IMR-90 (cell line): Measurements from ENCODE around the gene ISX. TPM values are rescaled to one million over a fixed set of nuclear protein-coding genes. Genes with fewer than 3 reads are reported as not detected.

Experiments used
- ATAC-seq: fragments of 200-7000 bp; cut with Tn5 transposase; 2 replicates; pipeline ENCODE4 v1.9.1; 2020; ENCODE audit warnings: low read depth, mild to moderate bottlenecking, moderate library complexity
- BruUV-seq: library from RNA; stranded (reverse); fragments of 400-500 nt; replicated peaks from 2 replicates; lab custom pipeline; 2021; lab: Mats Ljungman, UMichigan
- CTCF ChIA-PET: fragments of 300-600 bp; formaldehyde crosslinking; extraction: SDS; loops from one replicate; lab custom pipeline; 2021; ENCODE audit warnings: antibody characterized with exemption; lab: Yijun Ruan, JAX
- POLR2A ChIA-PET: fragments of 300-600 bp; sonication (Branson Sonifier 250); formaldehyde crosslinking; loops from one replicate; lab custom pipeline; 2022; ENCODE audit warnings: antibody characterized with exemption; ENCODE audit not compliant: unreplicated experiment; lab: Charles Lee
- DNase-seq: peaks from one replicate; pipeline ENCODE4 v3.0.0; 2013
- H2AFZ ChIP-seq: replicated peaks from 2 replicates; pipeline ENCODE3; 2013; ENCODE audit warnings: low read length, mild to moderate bottlenecking; ENCODE audit not compliant: poor library complexity
- H2AK5ac ChIP-seq: 2 replicates; pipeline ENCODE4 v1.6.1; 2013; ENCODE audit warnings: low read depth, low read length, inconsistent platforms
- H2AK9ac ChIP-seq: replicated peaks from 2 replicates; pipeline ENCODE3; 2013; ENCODE audit warnings: mild to moderate bottlenecking, low read depth, low read length, moderate library complexity; ENCODE audit not compliant: poor library complexity
- H2BK120ac ChIP-seq: 2 replicates; pipeline ENCODE4 v1.6.1; 2013; ENCODE audit warnings: low read depth, low read length, inconsistent platforms
- H2BK15ac ChIP-seq: 3 replicates; pipeline ENCODE4 v1.6.1; 2013; ENCODE audit warnings: low read depth, low read length, inconsistent platforms
- H2BK20ac ChIP-seq: 2 replicates; pipeline ENCODE4 v1.6.1; 2013; ENCODE audit warnings: low read depth, mild to moderate bottlenecking, inconsistent platforms, low read length, moderate library complexity
- H2BK5ac ChIP-seq: 2 replicates; pipeline ENCODE4 v1.6.1; 2013; ENCODE audit warnings: mild to moderate bottlenecking, low read depth, low read length, inconsistent platforms; ENCODE audit not compliant: poor library complexity, severe bottlenecking
- H3K14ac ChIP-seq: replicated peaks from 2 replicates; pipeline ENCODE4 v1.6.1; 2013; ENCODE audit warnings: low read depth, low read length, inconsistent platforms
- H3K18ac ChIP-seq: 2 replicates; pipeline ENCODE4 v1.6.1; 2013; ENCODE audit warnings: low read depth, low read length, control low read depth
- H3K23ac ChIP-seq: 2 replicates; pipeline ENCODE4 v1.6.1; 2013; ENCODE audit warnings: low read depth, low read length, inconsistent platforms
- H3K27ac ChIP-seq: 2 replicates; pipeline ENCODE4 v1.5.1; 2013; ENCODE audit warnings: mild to moderate bottlenecking, control low read depth, low read length; ENCODE audit not compliant: insufficient read depth
- H3K27me3 ChIP-seq: 2 replicates; pipeline ENCODE4 v1.6.1; 2013; ENCODE audit warnings: low read length; ENCODE audit not compliant: control insufficient read depth, insufficient read depth
- H3K36me3 ChIP-seq: 2 replicates; pipeline ENCODE4 v1.6.1; 2013; ENCODE audit warnings: low read length, mixed read lengths; ENCODE audit not compliant: control insufficient read depth, insufficient read depth
- H3K4ac ChIP-seq: 2 replicates; pipeline ENCODE4 v1.6.1; 2013; ENCODE audit warnings: low read depth, low read length, inconsistent platforms
- H3K4me1 ChIP-seq: 2 replicates; pipeline ENCODE4 v1.6.1; 2013; ENCODE audit warnings: low read length, mixed read lengths; ENCODE audit not compliant: control insufficient read depth, insufficient read depth
- H3K4me2 ChIP-seq: 2 replicates; pipeline ENCODE4 v1.6.1; 2013; ENCODE audit warnings: low read depth, mild to moderate bottlenecking, control low read depth, low read length, moderate library complexity
- H3K4me3 ChIP-seq: 2 replicates; pipeline ENCODE4 v1.5.1; 2013; ENCODE audit warnings: low read depth, mild to moderate bottlenecking, control low read depth, low read length, moderate library complexity; ENCODE audit not compliant: insufficient read depth
- H3K56ac ChIP-seq: 2 replicates; pipeline ENCODE4 v1.6.1; 2013; ENCODE audit warnings: low read length, inconsistent platforms; ENCODE audit not compliant: insufficient read depth; ENCODE audit errors: extremely low read depth
- H3K79me1 ChIP-seq, 2 experiments: 2 replicates each; pipeline ENCODE4 v1.6.1; 2013; ENCODE audit warnings: low read length in 2 of 2, inconsistent platforms in 1 of 2, low read depth in 1 of 2
- H3K9ac ChIP-seq: 2 replicates; pipeline ENCODE4 v1.6.1; 2013; ENCODE audit warnings: low read depth, low read length, control low read depth
- H3K9me1 ChIP-seq: 2 replicates; pipeline ENCODE4 v1.6.1; 2013; ENCODE audit warnings: low read length, inconsistent platforms; ENCODE audit not compliant: insufficient read depth
- H3K9me3 ChIP-seq: 2 replicates; pipeline ENCODE4 v1.6.1; 2013; ENCODE audit warnings: low read length; ENCODE audit not compliant: control insufficient read depth, insufficient read depth
- H4K20me1 ChIP-seq: 2 replicates; pipeline ENCODE4 v1.6.1; 2013; ENCODE audit warnings: low read length, inconsistent platforms; ENCODE audit not compliant: insufficient read depth
- H4K5ac ChIP-seq: 2 replicates; pipeline ENCODE4 v1.6.1; 2013; ENCODE audit warnings: mild to moderate bottlenecking, low read depth, low read length, control low read depth
- H4K8ac ChIP-seq, 2 experiments: 2 replicates each; pipeline ENCODE4 v1.6.1; 2013; ENCODE audit warnings: low read depth in 2 of 2, low read length in 2 of 2, control low read depth in 1 of 2, inconsistent platforms in 1 of 2
- H4K91ac ChIP-seq: 2 replicates; pipeline ENCODE4 v1.6.1; 2013; ENCODE audit warnings: low read depth, low read length, inconsistent platforms; ENCODE audit not compliant: insufficient read depth
- BHLHE40 ChIP-seq: fragments of 150-350 bp; IDR thresholded peaks from 2 replicates; pipeline ENCODE4 v1.6.1; 2016; ENCODE audit warnings: mild to moderate bottlenecking, low read depth, low read length
- CEBPB ChIP-seq: IDR thresholded peaks from 2 replicates; pipeline ENCODE4 v1.6.1; 2012; ENCODE audit warnings: low read depth, low read length, improper control_type of control experiment
- CTCF ChIP-seq: conservative IDR thresholded peaks from 2 replicates; pipeline ENCODE4 v1.5.1; 2012; ENCODE audit warnings: mild to moderate bottlenecking, low read depth, low read length, improper control_type of control experiment
- ELK1 ChIP-seq: fragments of 150-350 bp; IDR thresholded peaks from 2 replicates; pipeline ENCODE4 v1.6.1; 2016; ENCODE audit warnings: low read depth, mild to moderate bottlenecking, low read length, moderate library complexity, borderline replicate concordance
- FOS ChIP-seq: fragments of 150-350 bp; IDR thresholded peaks from 2 replicates; pipeline ENCODE4 v1.6.1; 2016; ENCODE audit warnings: low read depth, low read length
- MAFK ChIP-seq: IDR thresholded peaks from 2 replicates; pipeline ENCODE4 v1.6.1; 2012; ENCODE audit warnings: low read depth, low read length, improper control_type of control experiment
- MXI1 ChIP-seq: IDR thresholded peaks from 2 replicates; pipeline ENCODE4 v1.6.1; 2012; ENCODE audit warnings: low read depth, mild to moderate bottlenecking, low read length, moderate library complexity, borderline replicate concordance
- POLR2A ChIP-seq: IDR thresholded peaks from 2 replicates; pipeline ENCODE4 v1.6.1; 2012; ENCODE audit warnings: mild to moderate bottlenecking, low read depth, low read length
- RAD21 ChIP-seq: IDR thresholded peaks from 2 replicates; pipeline ENCODE4 v1.6.1; 2012; ENCODE audit warnings: low read length, improper control_type of control experiment
- RCOR1 ChIP-seq: IDR thresholded peaks from 2 replicates; pipeline ENCODE4 v1.6.1; 2012; ENCODE audit warnings: mild to moderate bottlenecking, low read length, improper control_type of control experiment; ENCODE audit not compliant: insufficient replicate concordance
- SMC3 ChIP-seq: fragments of 150-350 bp; IDR thresholded peaks from 2 replicates; pipeline ENCODE4 v1.6.1; 2016; ENCODE audit warnings: low read depth, mild to moderate bottlenecking, antibody characterized with exemption, low read length, moderate library complexity
- WGBS, 2 experiments: methylation state at CpG; one replicate each; pipeline versions ENCODE4 v1.1.5 to v1.1.7; 2013; ENCODE audit warnings: missing lambda C conversion rate in 2 of 2; ENCODE audit not compliant: insufficient read length in 1 of 2; ENCODE audit errors: extremely low coverage in 2 of 2; 5-methylcytosine and 5-hydroxymethylcytosine counted together
- dilution Hi-C: fragments of 300-500 bp; cut with HindIII; formaldehyde crosslinking; loops from one replicate; pipeline ENCODE4 v1.14.3; 2018; ENCODE audit warnings: low sequenced_read_pairs; ENCODE audit not compliant: unreplicated experiment
- in situ Hi-C: fragments of 300-500 bp; cut with MboI; formaldehyde crosslinking; loops from 3 replicates; pipeline ENCODE4 v1.14.3; 2019; ENCODE audit warnings: low sequenced_read_pairs, inconsistent platforms, mixed read lengths
- intact Hi-C: fragments of 100-400 bp; cut with micrococcal nuclease; formaldehyde crosslinking; loops from 2 replicates; pipeline ENCODE4 v1.10.0; 2022
- polyA plus RNA-seq, 3 experiments: library from polyadenylated mRNA; depleted of rRNA; stranded (reverse); fragments of >200 nt; gene quantifications; 2 replicates each; pipeline ENCODE4 v1.2.3, GENCODE V29; 2012; ENCODE audit warnings: low replicate concordance in 1 of 3
- total RNA-seq: library from RNA; depleted of rRNA; stranded (reverse); fragments of >200 nt; gene quantifications from 2 replicates; pipeline ENCODE4 v1.2.3, GENCODE V29; 2012

The ISX gene
- total and polyA plus RNA-seq, 2 of the 4 experiments (the other 2 are of a cell fraction): not detected

- no TSS peak for BruUV-seq
- Histone ChIP-seq H4K8ac (no peak overlapping the region), H3K79me1 (no peaks in the 10 kb centered on the region), H3K56ac (no peak overlapping the region), H2AK5ac (no peak overlapping the region), H3K4me3 (no peak overlapping the region), H3K9me3 (peaks cover 9% of the 10 kb centered on the region; the same call in 1 of the 2 replicates), H3K27ac (no peak overlapping the region), H2BK15ac (no peak overlapping the region), H4K5ac (no peak overlapping the region), H2BK20ac (no peak overlapping the region), H4K91ac (no peak overlapping the region), H2AK9ac (no peak overlapping the region), H3K18ac (no peak overlapping the region), H3K4ac (no peak overlapping the region), H4K20me1 (no peaks in the 10 kb centered on the region), H3K9me1 (no peaks in the 10 kb centered on the region), H2AFZ (peak overlapping the region; percentile 32), H2BK120ac (no peak overlapping the region), H3K36me3 (no peaks in the 10 kb centered on the region), H3K4me2 (no peak overlapping the region), H2BK5ac (no peak overlapping the region), H3K9ac (no peak overlapping the region), H3K27me3 (no peaks in the 10 kb centered on the region), H3K4me1 (no peaks in the 10 kb centered on the region), H3K23ac (no peak overlapping the region), H3K14ac (no peak overlapping the region)
- TF ChIP-seq MXI1: no peak
- TF ChIP-seq SMC3: no peak
- no peak for TF ChIP-seq BHLHE40
- TF ChIP-seq MAFK: no peak
- TF ChIP-seq RCOR1: no peak
- TF ChIP-seq RAD21: no peak
- no peak for TF ChIP-seq POLR2A
- TF ChIP-seq ELK1: no peak
- TF ChIP-seq CEBPB: no peak
- TF ChIP-seq FOS: no peak
- TF ChIP-seq CTCF: no peak
- no peak for DNase-seq
- ChIA-PET POLR2A (no interaction called here), CTCF (interaction anchor here (0.8 kb wide), 1 partner anchor 52 kb away, joined by 3 read pairs; no protein-coding TSS in a partner anchor)
- dilution Hi-C loops (no loop called here), intact Hi-C loops (loop anchor here (5.0 kb wide), 1 partner anchor 1722 kb away; no protein-coding TSS in a partner anchor), in situ Hi-C loops (loop anchor here (10.0 to 25.0 kb wide), 2 partner anchors 60 to 1512 kb away; no protein-coding TSS in a partner anchor)
- ATAC-seq: no peak
- 20% methylated on average over 1 of the region's 16 CpGs; no CpG with 5 or more reads in 1 of the 2 experiments for WGBS, 2 experiments
Observed at GRCh38 chr22:35024364-35024692, 41.6 kb upstream of the ISX start.
